Stomach (tissue), 4 donors: ENCODE data around the gene POLE3.

Experiments
- CTCF ChIP-seq, 7 experiments: fragments of 450-650 bp in 4 of 7; fragments of 200-600 bp in 3 of 7; sonication (generic) in 3 of 7; IDR thresholded peaks; one replicate each; pipeline ENCODE4 v1.5.1; 2016 to 2019; ENCODE audit warnings: antibody characterized with exemption in 7 of 7, control low read depth in 2 of 7, mild to moderate bottlenecking in 1 of 7
- POLR2A ChIP-seq, 4 donors: fragments of 450-650 bp; IDR thresholded peaks; one replicate each; pipeline ENCODE4 v1.6.1; 2016; ENCODE audit warnings: antibody characterized with exemption in 4 of 4, control low read depth in 2 of 4, mild to moderate bottlenecking in 1 of 4, moderate library complexity in 1 of 4

- TF ChIP-seq CTCF (IDR thresholded peaks at IDR 0.05) (no peak), POLR2A (IDR thresholded peaks at IDR 0.05) (no peak)
These were observed 17.2 kb upstream of the POLE3 start for GRCh38 chr9:113427629-113428028.
